Measurements from ENCODE around the gene KCNQ1OT1.

Gene KCNQ1OT1

DNA sequence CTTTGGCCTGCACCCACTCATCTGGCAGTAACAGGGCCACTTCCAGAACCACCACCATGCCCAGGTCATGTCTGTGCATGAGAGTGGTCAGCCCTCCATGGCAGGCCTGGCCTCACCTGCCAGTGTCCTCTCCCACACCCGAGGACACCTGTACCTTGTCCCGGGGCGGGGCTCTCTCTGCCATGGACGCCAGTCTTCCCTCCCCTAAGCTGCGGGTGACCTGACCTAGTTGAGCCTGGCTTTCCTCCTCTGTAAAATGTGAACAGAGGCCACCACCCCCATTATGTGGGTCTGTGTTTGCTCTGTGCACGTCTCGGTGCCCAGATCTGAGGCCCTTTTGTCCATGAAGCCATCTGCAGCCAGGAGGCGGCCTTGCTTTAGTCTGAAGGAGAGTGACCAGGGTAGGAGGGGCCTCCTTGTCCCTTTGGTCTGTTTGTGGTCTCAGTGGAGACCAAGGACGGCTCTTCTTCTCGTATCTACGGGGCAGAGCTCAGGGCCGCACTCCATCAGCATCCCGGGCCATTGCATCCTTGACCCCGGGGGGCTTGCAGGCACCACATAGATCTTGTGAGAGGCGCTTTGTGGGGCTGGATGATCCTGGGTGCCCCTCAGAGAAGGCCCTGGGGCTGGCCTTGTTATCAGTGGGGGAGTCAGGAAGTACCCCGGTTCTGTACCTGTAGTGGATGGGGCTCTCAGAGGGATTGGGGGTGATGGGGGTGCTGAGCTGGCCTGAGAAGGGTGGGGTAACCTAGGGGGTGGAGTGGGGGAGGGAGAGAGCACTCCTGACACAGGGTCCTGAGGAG is 133.4 kb downstream of the KCNQ1OT1 start:
- DNase-seq = no peak

DNA sequence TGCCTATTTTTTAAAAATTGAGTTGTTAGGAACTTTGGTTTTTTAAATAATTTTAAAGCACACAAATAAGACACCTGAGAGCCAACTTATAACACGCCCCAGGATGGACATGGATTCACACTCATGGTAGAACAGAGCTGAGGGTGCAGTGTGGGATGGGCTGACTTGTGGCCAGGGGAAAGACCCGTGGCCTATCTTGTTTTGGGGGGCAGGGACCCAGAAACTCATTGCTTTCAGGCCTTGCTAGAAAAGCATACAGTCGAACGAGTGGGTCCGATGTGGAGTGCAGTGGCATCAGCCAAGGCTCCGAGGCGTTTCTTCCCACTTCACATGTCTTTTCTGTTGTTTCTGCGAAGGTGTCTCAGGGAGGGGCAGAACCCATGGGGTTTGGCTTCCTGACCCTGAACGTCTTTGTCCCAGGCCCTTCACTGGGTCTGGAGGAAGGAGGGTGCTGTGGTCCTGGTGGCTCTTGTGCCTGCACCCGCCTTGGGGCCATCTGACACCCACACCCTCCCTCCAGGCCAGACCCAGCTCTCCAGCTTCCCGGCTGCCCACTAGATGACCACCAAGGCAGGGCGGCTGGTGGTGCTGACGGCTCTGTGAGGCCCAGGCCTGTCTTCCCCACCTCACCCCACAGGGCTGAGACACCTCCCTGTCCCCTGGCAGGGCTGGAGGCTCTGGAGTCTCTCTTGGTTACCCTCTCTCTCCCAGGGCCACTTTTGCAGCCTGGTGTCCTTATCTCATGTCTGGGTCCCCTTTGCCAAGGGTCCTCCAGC is 134.2 kb downstream of the KCNQ1OT1 start:
- no peak for DNase-seq

DNA sequence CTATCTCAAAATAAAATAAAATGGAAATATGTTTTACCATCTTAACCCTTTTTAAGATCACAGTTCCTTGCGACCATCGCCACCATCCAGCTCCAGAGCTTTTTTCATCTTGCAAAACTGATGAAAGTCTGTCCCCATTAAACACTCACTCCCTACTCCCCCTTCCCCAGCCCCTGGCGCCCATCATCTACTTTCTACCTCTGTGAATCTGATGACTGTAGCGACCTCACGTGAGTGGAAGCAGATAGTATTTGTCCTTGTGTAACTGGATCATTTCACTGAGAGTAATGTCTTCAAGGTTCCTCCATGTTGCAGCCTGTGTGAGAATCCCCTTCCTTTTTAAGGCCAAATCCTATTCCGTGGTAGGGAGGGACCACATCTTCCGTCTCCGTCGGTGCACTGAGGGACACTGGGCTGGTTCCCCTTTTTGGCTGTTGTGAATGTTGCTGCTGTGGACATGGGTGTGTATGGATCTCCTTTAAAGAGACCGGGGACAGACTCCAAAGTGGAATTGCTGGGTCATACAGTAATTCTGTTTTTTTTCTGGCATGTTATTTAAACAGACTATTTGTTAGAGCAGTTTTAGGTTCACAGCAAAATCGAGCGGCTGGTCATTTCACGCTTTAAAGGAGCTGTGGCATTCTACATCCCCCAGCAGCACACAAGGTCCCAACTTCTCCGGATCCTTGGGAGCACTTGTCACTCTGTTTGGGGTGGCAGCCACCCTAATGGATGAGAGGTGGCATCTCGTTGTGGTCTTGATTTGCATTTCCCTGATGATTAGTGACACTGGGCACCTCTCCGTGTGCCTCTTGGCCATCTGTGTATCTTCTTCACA is 135.0 kb downstream of the KCNQ1OT1 start:
- no peak for DNase-seq

DNA sequence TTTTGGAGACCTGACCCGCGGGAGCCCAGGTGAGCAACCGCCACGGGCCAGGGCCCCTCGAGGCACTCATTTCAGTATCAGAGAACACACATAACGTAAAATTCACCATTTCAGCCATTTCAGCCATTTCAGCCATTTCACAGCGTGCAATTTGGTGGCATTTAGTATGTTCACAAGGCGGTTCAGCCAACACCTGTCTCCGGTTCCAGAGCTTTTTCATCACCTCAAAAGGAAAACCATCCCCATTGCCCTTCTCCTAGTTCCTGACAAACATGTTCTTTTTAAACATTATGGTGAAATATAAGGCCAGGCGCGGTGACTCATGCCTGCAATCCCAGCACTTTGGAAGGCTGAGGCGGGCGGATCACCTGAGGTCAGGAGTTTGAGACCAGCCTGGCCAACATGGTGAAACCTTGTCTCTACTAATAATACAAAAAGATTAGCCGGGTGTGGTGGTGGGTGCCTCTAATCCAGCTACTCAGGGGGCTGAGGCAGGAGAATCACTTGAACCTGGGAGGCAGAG is 135.7 kb downstream of the KCNQ1OT1 start:
- no peak for DNase-seq

DNA sequence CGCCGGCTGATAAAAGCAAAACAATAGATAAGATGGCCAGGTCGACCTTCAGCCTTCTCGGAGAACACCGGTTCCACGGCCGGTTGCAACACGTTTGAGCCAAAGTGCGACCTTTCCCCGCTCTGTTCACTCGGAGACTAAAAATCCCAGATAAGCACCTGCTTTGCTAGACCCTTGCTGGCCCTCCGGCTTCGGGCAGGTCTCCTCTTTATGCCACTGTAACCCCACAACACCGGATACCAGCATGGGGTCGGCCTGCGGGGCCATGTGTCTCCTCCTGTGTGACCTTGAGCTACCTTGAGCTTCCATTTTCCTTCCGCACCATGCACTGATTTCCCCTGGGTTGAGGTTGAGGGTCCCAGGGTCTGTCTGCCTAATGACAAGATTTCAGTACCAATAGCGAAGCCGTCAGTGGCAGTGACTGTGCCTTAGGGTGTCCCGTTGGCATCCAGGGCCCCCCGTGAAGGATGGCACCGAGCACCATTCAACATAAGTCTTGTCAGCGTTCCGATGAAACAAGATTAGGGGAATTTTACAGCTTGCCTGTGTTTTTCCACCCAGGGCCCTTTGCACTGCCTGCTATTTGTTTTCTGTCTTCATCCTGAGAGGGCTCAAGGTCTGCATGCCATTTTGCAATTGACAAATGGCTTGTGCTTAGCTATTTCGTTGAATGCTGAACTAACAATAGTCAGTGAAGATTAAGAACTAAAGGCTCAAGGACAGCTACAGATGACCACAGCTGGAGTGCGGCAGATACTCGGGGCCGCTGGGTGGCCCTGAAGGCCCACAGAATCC is 136.4 kb downstream of the KCNQ1OT1 start:
- no peak for DNase-seq

DNA sequence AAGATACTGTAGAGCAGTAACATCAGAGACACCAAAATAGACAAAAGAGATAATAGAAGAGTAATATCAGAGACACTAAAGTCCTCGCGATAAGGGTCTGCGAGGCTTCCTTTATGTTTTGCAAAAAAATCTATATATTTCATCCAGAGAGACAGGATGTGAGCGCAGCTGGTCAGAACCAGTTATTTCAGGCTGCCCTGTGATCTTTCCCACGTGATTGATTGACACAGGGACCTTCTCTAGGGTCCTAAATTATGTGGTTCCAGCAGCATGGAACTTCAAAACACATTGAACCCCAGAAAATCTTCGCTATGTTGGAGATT is 136.9 kb downstream of the KCNQ1OT1 start:
- DNase-seq = no peak

DNA sequence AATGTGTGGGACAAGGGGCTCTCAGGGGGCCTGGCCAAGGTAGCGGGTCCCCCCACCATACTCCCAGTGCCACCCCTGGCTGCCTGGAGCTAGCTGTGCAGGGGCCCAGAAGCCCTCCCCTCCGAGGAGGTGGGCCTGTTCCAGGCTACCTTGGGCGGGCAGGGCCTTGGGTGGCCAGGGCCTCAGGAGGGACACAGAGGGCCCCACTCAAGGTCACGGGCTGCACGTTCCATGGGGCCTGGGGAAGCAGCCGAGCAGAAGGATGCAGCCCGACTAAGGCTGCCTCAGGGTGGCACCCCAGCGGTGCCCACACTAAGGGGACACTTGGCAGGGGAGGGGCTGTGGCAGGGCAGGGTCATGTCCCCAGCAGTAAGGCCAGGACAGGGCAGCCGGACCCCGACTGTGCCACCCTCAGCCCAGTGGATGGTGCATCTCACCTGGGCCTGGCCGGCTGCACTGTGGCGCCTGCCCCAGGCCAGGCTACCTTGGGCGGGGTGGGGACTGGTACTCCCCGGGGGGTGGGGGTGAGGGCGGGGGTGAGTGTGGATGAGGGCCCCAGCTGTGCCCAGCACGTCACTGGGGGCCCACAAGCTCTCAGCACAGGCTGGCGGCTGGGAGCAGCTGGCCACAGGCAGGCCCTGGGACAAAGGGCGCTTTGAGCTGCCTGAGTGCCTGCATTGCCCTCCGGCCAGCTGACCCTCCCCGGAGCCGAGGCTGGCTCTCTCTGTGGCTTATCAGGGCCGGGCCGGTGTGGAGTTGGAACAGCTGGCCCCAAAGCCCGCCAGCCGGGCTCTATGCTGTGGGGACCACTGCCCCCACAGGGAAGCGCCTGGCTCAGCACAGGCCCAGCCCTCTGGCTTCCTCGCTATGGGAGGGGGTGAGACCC is 137.9 kb downstream of the KCNQ1OT1 start:
- no peak for DNase-seq

DNA sequence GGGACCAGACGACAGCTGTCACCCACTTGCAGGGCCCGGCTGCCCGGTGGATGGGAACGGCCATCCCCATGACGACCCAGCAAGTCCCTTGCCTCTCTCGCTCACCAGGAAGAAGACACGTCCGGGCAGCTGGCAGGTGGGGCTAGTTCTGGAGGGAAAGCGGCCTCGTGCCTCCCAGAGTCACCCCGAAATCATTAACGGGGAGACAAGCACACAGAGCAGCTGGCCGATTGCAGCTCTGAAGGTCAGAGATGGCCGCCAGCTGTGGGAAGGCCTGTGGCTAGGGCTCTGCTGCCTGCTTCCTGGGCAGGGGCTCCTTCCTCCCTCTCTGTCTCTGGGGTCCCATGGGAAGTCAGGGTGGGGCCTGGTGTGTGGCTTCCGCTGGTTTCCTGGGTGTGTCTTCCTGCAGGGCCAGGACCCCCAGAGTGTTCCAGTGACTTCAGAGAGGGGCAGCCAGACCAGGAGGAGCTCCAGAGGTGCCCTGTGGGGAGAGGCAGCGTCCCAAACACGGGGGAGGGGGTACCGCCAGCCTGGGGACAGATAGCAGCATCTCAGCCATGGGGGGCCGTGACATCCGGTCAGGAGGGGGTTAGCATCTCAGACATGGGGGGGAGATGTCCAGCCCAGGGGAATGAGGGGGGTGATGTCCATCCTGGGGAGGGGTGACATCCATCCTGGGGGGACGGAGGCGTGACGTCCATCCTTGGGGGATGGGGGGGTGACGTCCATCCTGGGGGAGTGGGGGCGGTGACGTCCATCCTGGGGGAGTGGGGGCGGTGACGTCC is 140.1 kb downstream of the KCNQ1OT1 start:
- DNase-seq = no peak

DNA sequence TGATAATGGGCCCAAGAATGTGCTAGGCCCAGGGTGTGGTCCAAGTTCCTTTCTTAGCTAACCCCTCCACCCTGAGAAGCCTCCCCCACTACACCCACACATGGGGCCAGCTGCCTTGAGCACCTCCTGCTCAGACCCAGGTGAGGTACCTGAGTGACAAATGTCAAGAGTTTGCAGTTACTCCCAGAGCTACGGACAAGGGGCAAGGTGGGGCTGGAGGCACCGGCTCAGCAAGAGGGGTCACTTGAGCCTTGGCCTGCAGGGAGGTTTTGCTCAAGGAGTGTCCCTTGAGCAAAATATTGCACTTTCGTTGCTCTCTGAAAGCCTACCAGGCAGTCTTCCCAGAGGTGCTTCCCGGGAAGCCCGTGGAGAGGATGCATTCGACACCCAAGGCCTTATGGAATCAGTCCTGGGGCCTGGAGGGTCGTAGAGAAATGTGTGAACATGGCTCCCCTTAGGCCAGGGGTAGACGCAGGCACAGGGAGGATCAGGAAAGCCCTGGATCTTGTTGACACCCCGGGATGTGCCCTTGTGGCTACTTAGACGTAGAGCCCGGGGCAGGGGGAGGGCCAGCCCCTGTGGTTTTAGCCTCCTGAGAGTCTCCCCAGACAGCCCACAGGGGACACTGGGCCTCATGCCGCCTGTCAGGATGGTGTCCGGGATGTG is 140.8 kb downstream of the KCNQ1OT1 start:
- no peak for DNase-seq

DNA sequence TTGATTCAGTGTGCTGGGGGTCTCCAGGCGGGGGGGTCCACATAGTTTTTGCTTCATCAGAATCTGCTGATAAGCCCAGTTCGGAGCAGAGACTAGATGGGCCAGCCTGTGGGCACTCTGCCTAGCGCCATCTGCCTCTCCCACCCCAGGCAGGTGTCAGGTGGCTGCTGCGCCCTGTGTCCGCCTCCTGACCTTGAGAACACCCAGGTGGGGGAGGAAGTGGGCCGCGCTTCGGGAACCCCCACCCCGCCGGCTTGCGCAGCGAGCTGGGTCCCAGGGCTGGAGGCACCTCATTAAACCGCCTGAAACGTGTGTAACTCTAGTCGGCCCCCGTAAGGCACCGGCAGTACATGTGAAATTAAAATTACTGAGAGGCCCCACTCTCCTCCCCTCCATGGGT is 141.4 kb downstream of the KCNQ1OT1 start:
- DNase-seq = no peak

All from activated T-cell treated with anti-CD3 and anti-CD28 coated beads, Interleukin-2, amount 50 U/mL, for 48 hours (primary cell).